Activated naive CD4-positive, alpha-beta T cell treated with anti-CD3 and anti-CD28 coated beads for 36 hours (primary cell): ENCODE measurements around the gene TNS1. TPM values are rescaled to one million over a fixed set of nuclear protein-coding genes. Genes with fewer than 3 reads are reported as not detected.
"Not testable (repeated sequence)": the region's sequence is repeated elsewhere in the genome, so short reads cannot be mapped to it uniquely, and the experiment has no call there.

Experiments
- CTCF ChIA-PET: fragments of 350-600 bp; sonication (Branson Sonifier 250); formaldehyde crosslinking; loops from one replicate; lab custom pipeline; 2021; ENCODE audit warnings: antibody characterized with exemption; lab: Charles Lee
- DNase-seq: peaks from one replicate; pipeline ENCODE4 v3.0.0-alpha.2; 2020
- H3K27ac Mint-ChIP-seq: one replicate; pipeline ENCODE4 v1.8.0; 2021; ENCODE audit warnings: mild to moderate bottlenecking, mixed read lengths
- H3K27me3 Mint-ChIP-seq: one replicate; pipeline ENCODE4 v1.8.0; 2021; ENCODE audit warnings: low read depth, mixed read lengths
- H3K36me3 Mint-ChIP-seq: one replicate; pipeline ENCODE4 v1.8.0; 2021; ENCODE audit warnings: low read depth, mixed read lengths
- H3K4me1 Mint-ChIP-seq: one replicate; pipeline ENCODE4 v1.8.0; 2021; ENCODE audit warnings: low read depth, mixed read lengths
- H3K4me3 Mint-ChIP-seq: one replicate; pipeline ENCODE4 v1.8.0; 2021; ENCODE audit warnings: mild to moderate bottlenecking, moderate library complexity, mixed read lengths
- H3K9me3 Mint-ChIP-seq: one replicate; pipeline ENCODE4 v1.8.0; 2021; ENCODE audit warnings: mixed read lengths
- intact Hi-C: fragments of 100-400 bp; cut with micrococcal nuclease; formaldehyde crosslinking; loops from one replicate; pipeline ENCODE4 v1.15.1; 2023
- total RNA-seq, 2 experiments: library from RNA; stranded (reverse); gene quantifications; one replicate each; pipeline ENCODE4 v1.2.3, GENCODE V29; 2021

The TNS1 gene
- total RNA-seq, 2 experiments from 2014 or later, result 0.40 to 0.74 TPM

GRCh38 chr2:217820091-217820819 lies 182.5 kb downstream of the TNS1 start:
- H3K27ac Mint-ChIP-seq, result no peak overlapping the region
- H3K36me3 Mint-ChIP-seq, result no peaks in the 10 kb centered on the region
- H3K4me1 Mint-ChIP-seq, result no peaks in the 10 kb centered on the region
- no peaks in the 10 kb centered on the region for H3K9me3 Mint-ChIP-seq
- no peak for DNase-seq
- intact Hi-C loops, result no loop called here
- CTCF ChIA-PET, result no interaction called here
- no peak overlapping the region for H3K4me3 Mint-ChIP-seq
- H3K27me3 Mint-ChIP-seq, result no peaks in the 10 kb centered on the region

- intact Hi-C loops, result no loop called here
- no peaks in the 10 kb centered on the region for H3K36me3 Mint-ChIP-seq
- no peak overlapping the region for H3K27ac Mint-ChIP-seq
These were observed 184.4 kb downstream of the TNS1 start for GRCh38 chr2:217818293-217818850.

GRCh38 chr2:217817466-217818292 lies 185.1 kb downstream of the TNS1 start:
- no peaks in the 10 kb centered on the region for H3K9me3 Mint-ChIP-seq
- no peak overlapping the region for H3K27ac Mint-ChIP-seq
- H3K27me3 Mint-ChIP-seq, result no peaks in the 10 kb centered on the region
- CTCF ChIA-PET, result interaction anchor here (1.8 kb wide), 1 partner anchor 29 kb away, joined by 5 read pairs; no protein-coding TSS in a partner anchor
- H3K36me3 Mint-ChIP-seq, result no peaks in the 10 kb centered on the region
- no peak overlapping the region for H3K4me3 Mint-ChIP-seq
- intact Hi-C loops, result no loop called here
- no peaks in the 10 kb centered on the region for H3K4me1 Mint-ChIP-seq
- no peak for DNase-seq

More at GRCh38 chr2:217818293-217818850, 184.4 kb downstream of the TNS1 start:
- H3K4me3 Mint-ChIP-seq, result no peak overlapping the region
- DNase-seq, result no peak
- no peaks in the 10 kb centered on the region for H3K27me3 Mint-ChIP-seq
- no peaks in the 10 kb centered on the region for H3K9me3 Mint-ChIP-seq
- CTCF ChIA-PET, result no interaction called here
- H3K4me1 Mint-ChIP-seq, result no peaks in the 10 kb centered on the region

- intact Hi-C loops, result no loop called here
These were observed 186.4 kb downstream of the TNS1 start for GRCh38 chr2:217816396-217816869.

GRCh38 chr2:217813828-217814227 lies 189.0 kb downstream of the TNS1 start:
- DNase-seq, result no peak
- no peak overlapping the region for H3K27ac Mint-ChIP-seq
- intact Hi-C loops, result no loop called here
- peaks cover 3% of the 10 kb centered on the region for H3K27me3 Mint-ChIP-seq
- no peaks in the 10 kb centered on the region for H3K9me3 Mint-ChIP-seq
- H3K36me3 Mint-ChIP-seq, result no peaks in the 10 kb centered on the region
- CTCF ChIA-PET, result no interaction called here
- H3K4me3 Mint-ChIP-seq, result no peak overlapping the region
- no peaks in the 10 kb centered on the region for H3K4me1 Mint-ChIP-seq

More at GRCh38 chr2:217816396-217816869, 186.4 kb downstream of the TNS1 start:
- no peaks in the 10 kb centered on the region for H3K4me1 Mint-ChIP-seq
- CTCF ChIA-PET, result interaction anchor here (1.3 to 1.8 kb wide), 2 partner anchors 27 to 31 kb away, joined by 5 to 6 read pairs; no protein-coding TSS in a partner anchor
- no peak for DNase-seq
- no peaks in the 10 kb centered on the region for H3K9me3 Mint-ChIP-seq
- H3K36me3 Mint-ChIP-seq, result no peaks in the 10 kb centered on the region
- H3K4me3 Mint-ChIP-seq, result no peak overlapping the region
- H3K27me3 Mint-ChIP-seq, result peaks cover 3% of the 10 kb centered on the region
- H3K27ac Mint-ChIP-seq, result no peak overlapping the region

- Mint-ChIP-seq H3K9me3 (no peaks in the 10 kb centered on the region), H3K27me3 (peaks cover 3% of the 10 kb centered on the region), H3K36me3 (no peaks in the 10 kb centered on the region), H3K27ac (no peak overlapping the region), H3K4me3 (no peak overlapping the region), H3K4me1 (no peaks in the 10 kb centered on the region)
- no peak for DNase-seq
- intact Hi-C loops, result no loop called here
- CTCF ChIA-PET, result interaction anchor here (0.7 to 1.6 kb wide), 2 partner anchors 26 to 30 kb away, joined by 4 to 7 read pairs; no protein-coding TSS in a partner anchor
These were observed 190.6 kb downstream of the TNS1 start for GRCh38 chr2:217812170-217812569.

GRCh38 chr2:217810260-217810659 lies 192.5 kb downstream of the TNS1 start:
- no peaks in the 10 kb centered on the region for H3K36me3 Mint-ChIP-seq
- no peaks in the 10 kb centered on the region for H3K9me3 Mint-ChIP-seq
- CTCF ChIA-PET, result no interaction called here
- H3K4me1 Mint-ChIP-seq, result no peaks in the 10 kb centered on the region
- no peak overlapping the region for H3K4me3 Mint-ChIP-seq
- no peak overlapping the region for H3K27ac Mint-ChIP-seq
- peaks cover 3% of the 10 kb centered on the region for H3K27me3 Mint-ChIP-seq
- intact Hi-C loops, result no loop called here
- no peak for DNase-seq

- Mint-ChIP-seq H3K27ac (no peak overlapping the region), H3K4me1 (no peaks in the 10 kb centered on the region), H3K36me3 (no peaks in the 10 kb centered on the region), H3K4me3 (no peak overlapping the region), H3K9me3 (no peaks in the 10 kb centered on the region), H3K27me3 (peaks cover 3% of the 10 kb centered on the region)
- no peak for DNase-seq
- intact Hi-C loops, result no loop called here
- CTCF ChIA-PET, result no interaction called here
These were observed 193.1 kb downstream of the TNS1 start for GRCh38 chr2:217809736-217810135.

GRCh38 chr2:217808967-217809366 lies 193.8 kb downstream of the TNS1 start:
- CTCF ChIA-PET, H3K36me3 Mint-ChIP-seq, H3K4me3 Mint-ChIP-seq, DNase-seq, H3K4me1 Mint-ChIP-seq, H3K27me3 Mint-ChIP-seq, H3K27ac Mint-ChIP-seq, intact Hi-C loops, H3K9me3 Mint-ChIP-seq: not testable (repeated sequence)

- intact Hi-C loops, result no loop called here
- H3K9me3 Mint-ChIP-seq, result no peaks in the 10 kb centered on the region
- no peak for DNase-seq
- H3K36me3 Mint-ChIP-seq, result no peaks in the 10 kb centered on the region
- H3K27ac Mint-ChIP-seq, result no peak overlapping the region
- no peaks in the 10 kb centered on the region for H3K4me1 Mint-ChIP-seq
- no peak overlapping the region for H3K4me3 Mint-ChIP-seq
- CTCF ChIA-PET, result interaction anchor here (0.6 to 1.6 kb wide), 2 partner anchors 178 to 1506 kb away, joined by 3 read pairs; no protein-coding TSS in a partner anchor
- H3K27me3 Mint-ChIP-seq, result peaks cover 3% of the 10 kb centered on the region
These were observed 194.5 kb downstream of the TNS1 start for GRCh38 chr2:217808326-217808725.

- H3K4me3 Mint-ChIP-seq, result no peak overlapping the region
- intact Hi-C loops, result no loop called here
These were observed 195.0 kb downstream of the TNS1 start for GRCh38 chr2:217807753-217808152.

GRCh38 chr2:217807025-217807424 lies 195.8 kb downstream of the TNS1 start:
- CTCF ChIA-PET, result interaction anchor here (0.9 to 1.6 kb wide), 2 partner anchors 18 to 179 kb away, joined by 3 read pairs; no protein-coding TSS in a partner anchor
- no peak overlapping the region for H3K4me3 Mint-ChIP-seq
- no peaks in the 10 kb centered on the region for H3K4me1 Mint-ChIP-seq
- intact Hi-C loops, result no loop called here
- no peaks in the 10 kb centered on the region for H3K36me3 Mint-ChIP-seq
- no peaks in the 10 kb centered on the region for H3K9me3 Mint-ChIP-seq
- H3K27me3 Mint-ChIP-seq, result no peaks in the 10 kb centered on the region
- H3K27ac Mint-ChIP-seq, result no peak overlapping the region
- DNase-seq, result no peak

More at GRCh38 chr2:217807753-217808152, 195.0 kb downstream of the TNS1 start:
- Mint-ChIP-seq H3K27me3 (peaks cover 3% of the 10 kb centered on the region), H3K9me3 (no peaks in the 10 kb centered on the region), H3K27ac (no peak overlapping the region), H3K36me3 (no peaks in the 10 kb centered on the region), H3K4me1 (no peaks in the 10 kb centered on the region)
- CTCF ChIA-PET, result interaction anchor here (0.6 to 1.6 kb wide), 2 partner anchors 178 to 1506 kb away, joined by 3 read pairs; no protein-coding TSS in a partner anchor
- DNase-seq, result no peak
